GM12878 (cell line): ENCODE data around the gene IGSF23.

ENCODE experiments used
- BRCA1 ChIP-seq: IDR thresholded peaks from 2 replicates; pipeline ENCODE4 v1.6.1; 2011; ENCODE audit warnings: low read depth, low read length, improper control_type of control experiment
- CBFB ChIP-seq: IDR thresholded peaks from 2 replicates; pipeline ENCODE4 v1.6.1; 2016; ENCODE audit warnings: antibody characterized with exemption, low read depth
- CBX3 ChIP-seq: fragments of 200-600 bp; sonication (generic); IDR thresholded peaks from 2 replicates; pipeline ENCODE4 v1.6.1; 2016; ENCODE audit warnings: low read depth, borderline replicate concordance
- CHD2 ChIP-seq: IDR thresholded peaks from 2 replicates; pipeline ENCODE4 v1.6.1; 2011; ENCODE audit warnings: low read depth, low read length, improper control_type of control experiment, borderline replicate concordance
- EP300 ChIP-seq, 2 experiments: fragments of 150-350 bp in 1 of 2; IDR thresholded peaks; 2 replicates each; pipeline ENCODE4 v1.6.1; 2011 to 2012; ENCODE audit warnings: low read depth in 2 of 2, low read length in 2 of 2, borderline replicate concordance in 1 of 2, improper control_type of control experiment in 1 of 2, inconsistent platforms in 1 of 2; ENCODE audit not compliant: control insufficient read depth in 1 of 2
- FOXM1 ChIP-seq: IDR thresholded peaks from 2 replicates; pipeline ENCODE4 v1.6.1; 2012; ENCODE audit warnings: low read depth, mild to moderate bottlenecking, inconsistent platforms, low read length, moderate library complexity
- NFXL1 ChIP-seq: fragments of 450-650 bp; IDR thresholded peaks from 2 replicates; pipeline ENCODE4 v1.6.1; 2017; ENCODE audit warnings: antibody characterized with exemption, mild to moderate bottlenecking, borderline replicate concordance
- POLR2AphosphoS5 ChIP-seq: IDR thresholded peaks from 2 replicates; pipeline ENCODE4 v1.6.1; 2011; ENCODE audit warnings: mild to moderate bottlenecking, low read length, inconsistent platforms
- RCOR1 ChIP-seq: conservative IDR thresholded peaks from 2 replicates; pipeline ENCODE4 v1.6.1; 2012; ENCODE audit warnings: low read depth, low read length, improper control_type of control experiment
- TARDBP ChIP-seq: IDR thresholded peaks from 2 replicates; pipeline ENCODE4 v1.6.1; 2016; ENCODE audit warnings: borderline replicate concordance
- TCF3 ChIP-seq: IDR thresholded peaks from 2 replicates; pipeline ENCODE4 v1.6.1; 2012; ENCODE audit warnings: low read depth, mild to moderate bottlenecking, low read length, borderline replicate concordance; ENCODE audit not compliant: insufficient read depth
- TF ChIP-seq, protein P1 (sequence below), 3 experiments: IDR thresholded peaks in 2 of 3; conservative IDR thresholded peaks in 1 of 3; 2 replicates each; pipeline ENCODE4 v1.5.1; 2011; ENCODE audit warnings: low read depth in 3 of 3, low read length in 3 of 3, mild to moderate bottlenecking in 3 of 3, control low read depth in 2 of 3, moderate library complexity in 2 of 3, inconsistent platforms in 1 of 3, mixed read lengths in 1 of 3; ENCODE audit not compliant: control insufficient read depth in 2 of 3, insufficient read depth in 1 of 3; ENCODE audit errors: extremely low read depth in 1 of 3
- TF ChIP-seq, protein P2 (sequence below): IDR thresholded peaks from 2 replicates; pipeline ENCODE4 v1.6.1; 2011; ENCODE audit warnings: mild to moderate bottlenecking, low read depth, low read length, moderate library complexity; ENCODE audit not compliant: insufficient replicate concordance

DNA sequence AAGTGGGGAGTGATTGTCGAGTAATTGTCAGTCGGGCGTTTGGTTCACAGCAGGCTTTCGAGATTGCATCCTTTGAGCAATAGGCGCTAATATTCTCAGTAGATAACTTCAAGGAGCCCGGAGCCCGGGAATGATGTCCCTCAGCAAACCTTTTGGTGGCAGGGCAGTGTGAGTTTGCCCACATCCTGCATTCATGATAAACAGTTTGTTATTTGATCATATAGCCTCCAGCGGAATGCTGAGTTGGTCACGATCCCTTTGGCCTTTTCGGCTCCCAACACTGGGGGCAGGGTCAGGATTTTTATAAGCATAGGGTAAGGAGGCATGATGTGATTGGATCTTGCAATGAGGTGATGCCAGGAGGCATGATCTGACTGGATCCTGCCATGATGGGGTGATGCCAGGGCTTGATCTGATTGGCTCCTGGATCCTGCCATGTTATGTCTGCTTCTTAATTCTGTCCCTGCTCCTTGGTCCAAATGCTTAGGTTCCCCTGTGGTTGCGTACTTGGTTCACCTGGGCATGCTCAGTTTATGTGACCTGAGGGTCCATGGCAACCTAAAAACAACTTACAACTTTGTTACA is 38.2 kb upstream of the IGSF23 start:
- TF ChIP-seq TARDBP (no peak), EP300 (IDR thresholded peaks at IDR 0.05; ENCODE audit: borderline replicate concordance in 1 of 2, control insufficient read depth in 1 of 2, low read depth in 2 of 2, low read length in 2 of 2) (no peak), RCOR1 (no peak), FOXM1 (no peak), CBFB (no peak), POLR2AphosphoS5 (no peak), NFXL1 (no peak), TCF3 (no peak), CBX3 (no peak), CHD2 (no peak), BRCA1 (no peak)
- TF ChIP-seq, protein P1, sequence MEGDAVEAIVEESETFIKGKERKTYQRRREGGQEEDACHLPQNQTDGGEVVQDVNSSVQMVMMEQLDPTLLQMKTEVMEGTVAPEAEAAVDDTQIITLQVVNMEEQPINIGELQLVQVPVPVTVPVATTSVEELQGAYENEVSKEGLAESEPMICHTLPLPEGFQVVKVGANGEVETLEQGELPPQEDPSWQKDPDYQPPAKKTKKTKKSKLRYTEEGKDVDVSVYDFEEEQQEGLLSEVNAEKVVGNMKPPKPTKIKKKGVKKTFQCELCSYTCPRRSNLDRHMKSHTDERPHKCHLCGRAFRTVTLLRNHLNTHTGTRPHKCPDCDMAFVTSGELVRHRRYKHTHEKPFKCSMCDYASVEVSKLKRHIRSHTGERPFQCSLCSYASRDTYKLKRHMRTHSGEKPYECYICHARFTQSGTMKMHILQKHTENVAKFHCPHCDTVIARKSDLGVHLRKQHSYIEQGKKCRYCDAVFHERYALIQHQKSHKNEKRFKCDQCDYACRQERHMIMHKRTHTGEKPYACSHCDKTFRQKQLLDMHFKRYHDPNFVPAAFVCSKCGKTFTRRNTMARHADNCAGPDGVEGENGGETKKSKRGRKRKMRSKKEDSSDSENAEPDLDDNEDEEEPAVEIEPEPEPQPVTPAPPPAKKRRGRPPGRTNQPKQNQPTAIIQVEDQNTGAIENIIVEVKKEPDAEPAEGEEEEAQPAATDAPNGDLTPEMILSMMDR (IDR thresholded peaks at IDR 0.05 in 2 of 3, conservative IDR thresholded peaks at IDR 0.05 in 1 of 3; ENCODE audit: control insufficient read depth in 2 of 3, extremely low read depth in 1 of 3, insufficient read depth in 1 of 3, low read depth in 3 of 3, low read length in 3 of 3), result no peak
- TF ChIP-seq, protein P2, sequence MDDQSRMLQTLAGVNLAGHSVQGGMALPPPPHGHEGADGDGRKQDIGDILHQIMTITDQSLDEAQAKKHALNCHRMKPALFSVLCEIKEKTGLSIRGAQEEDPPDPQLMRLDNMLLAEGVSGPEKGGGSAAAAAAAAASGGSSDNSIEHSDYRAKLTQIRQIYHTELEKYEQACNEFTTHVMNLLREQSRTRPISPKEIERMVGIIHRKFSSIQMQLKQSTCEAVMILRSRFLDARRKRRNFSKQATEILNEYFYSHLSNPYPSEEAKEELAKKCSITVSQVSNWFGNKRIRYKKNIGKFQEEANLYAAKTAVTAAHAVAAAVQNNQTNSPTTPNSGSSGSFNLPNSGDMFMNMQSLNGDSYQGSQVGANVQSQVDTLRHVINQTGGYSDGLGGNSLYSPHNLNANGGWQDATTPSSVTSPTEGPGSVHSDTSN, result no peak
